GM12872 (cell line): ENCODE measurements around the gene DRD3.

Experiments used
- TF ChIP-seq, protein P1 (sequence below): IDR thresholded peaks from 3 replicates; pipeline ENCODE4 v1.5.1; 2011; ENCODE audit warnings: low read depth, mild to moderate bottlenecking, low read length, moderate library complexity; ENCODE audit not compliant: insufficient read depth

DRD3 gene

DNA sequence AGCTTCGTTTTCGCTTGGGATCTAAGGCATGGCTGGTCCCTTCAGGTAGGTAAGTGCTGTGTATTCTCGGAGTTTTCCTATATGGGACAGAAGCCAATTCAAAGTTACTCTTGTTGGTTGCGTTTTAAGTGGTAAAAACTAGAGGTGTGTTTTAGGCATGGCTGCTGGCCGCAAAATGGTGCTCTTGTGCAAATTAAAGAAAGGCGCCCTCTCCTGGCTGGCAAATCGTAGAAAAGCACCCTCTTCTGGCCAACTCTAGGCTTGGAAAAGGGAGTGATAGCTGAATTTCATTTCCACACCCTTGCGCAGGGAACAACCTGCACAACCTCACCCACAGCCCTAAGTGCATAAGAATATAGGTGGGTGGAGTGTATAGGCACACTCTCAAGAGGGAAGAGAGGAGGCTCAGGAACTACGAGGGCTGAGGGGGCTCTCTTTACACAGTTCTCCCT lies 23.5 kb downstream of the DRD3 start:
- TF ChIP-seq, protein P1, sequence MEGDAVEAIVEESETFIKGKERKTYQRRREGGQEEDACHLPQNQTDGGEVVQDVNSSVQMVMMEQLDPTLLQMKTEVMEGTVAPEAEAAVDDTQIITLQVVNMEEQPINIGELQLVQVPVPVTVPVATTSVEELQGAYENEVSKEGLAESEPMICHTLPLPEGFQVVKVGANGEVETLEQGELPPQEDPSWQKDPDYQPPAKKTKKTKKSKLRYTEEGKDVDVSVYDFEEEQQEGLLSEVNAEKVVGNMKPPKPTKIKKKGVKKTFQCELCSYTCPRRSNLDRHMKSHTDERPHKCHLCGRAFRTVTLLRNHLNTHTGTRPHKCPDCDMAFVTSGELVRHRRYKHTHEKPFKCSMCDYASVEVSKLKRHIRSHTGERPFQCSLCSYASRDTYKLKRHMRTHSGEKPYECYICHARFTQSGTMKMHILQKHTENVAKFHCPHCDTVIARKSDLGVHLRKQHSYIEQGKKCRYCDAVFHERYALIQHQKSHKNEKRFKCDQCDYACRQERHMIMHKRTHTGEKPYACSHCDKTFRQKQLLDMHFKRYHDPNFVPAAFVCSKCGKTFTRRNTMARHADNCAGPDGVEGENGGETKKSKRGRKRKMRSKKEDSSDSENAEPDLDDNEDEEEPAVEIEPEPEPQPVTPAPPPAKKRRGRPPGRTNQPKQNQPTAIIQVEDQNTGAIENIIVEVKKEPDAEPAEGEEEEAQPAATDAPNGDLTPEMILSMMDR, result peak; percentile 68

DNA sequence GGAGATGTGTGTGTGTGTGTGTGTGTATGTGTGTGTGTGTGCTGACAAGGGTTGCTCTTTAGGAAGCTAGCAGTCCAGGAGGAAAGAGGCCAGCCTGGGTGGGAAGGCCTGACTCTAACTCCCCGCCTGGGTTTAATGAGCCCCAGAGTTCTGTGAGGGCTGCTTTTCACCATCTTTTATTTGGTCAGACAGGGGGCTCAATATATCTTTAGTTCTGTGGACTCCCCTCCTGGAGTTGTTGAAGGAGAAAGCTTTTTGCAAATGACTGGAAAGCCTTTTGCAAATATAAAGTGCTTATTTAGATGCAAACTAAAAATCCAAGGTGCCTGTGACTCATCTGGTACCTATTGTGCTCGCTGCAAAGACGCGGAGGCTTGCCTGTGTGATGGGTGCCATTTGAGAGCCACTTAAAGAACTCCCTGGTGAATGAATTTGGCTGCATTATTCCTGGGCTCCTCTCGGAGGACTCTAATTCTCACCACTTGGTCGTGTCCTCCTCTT lies 24.5 kb downstream of the DRD3 start:
- TF ChIP-seq, protein P1, result no peak

DNA sequence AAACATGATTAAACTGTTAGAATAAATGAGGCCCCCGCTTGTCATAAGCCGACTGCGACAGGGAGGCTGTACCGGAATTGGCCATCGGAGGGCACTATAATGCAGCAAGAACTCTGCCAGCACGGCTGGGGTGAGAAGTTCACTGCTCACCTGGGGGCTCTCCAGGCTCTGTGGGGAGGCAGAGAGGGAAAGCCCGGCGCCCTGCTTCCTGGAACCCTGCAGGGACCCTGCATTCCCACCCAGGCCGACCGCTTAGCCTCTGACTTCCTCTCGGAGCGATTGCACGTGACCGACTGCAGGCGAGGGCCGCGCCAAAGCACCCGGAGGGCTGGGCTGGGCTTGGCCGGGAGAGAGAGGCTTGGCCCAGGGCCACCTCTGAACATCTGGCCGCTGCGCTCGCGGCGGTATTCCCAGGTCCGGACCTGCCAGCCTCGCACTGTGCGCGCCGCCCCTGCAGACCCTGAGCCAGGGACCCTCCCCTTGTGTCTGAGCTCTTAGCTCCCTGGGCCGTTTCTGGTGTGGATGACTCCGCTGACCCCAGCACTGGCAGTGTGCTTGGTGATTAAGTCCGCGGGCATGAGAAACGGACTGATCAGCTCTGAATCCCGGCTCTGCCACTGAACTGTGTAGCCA lies 26.2 kb downstream of the DRD3 start:
- TF ChIP-seq, protein P1, result peak; percentile 86

DNA sequence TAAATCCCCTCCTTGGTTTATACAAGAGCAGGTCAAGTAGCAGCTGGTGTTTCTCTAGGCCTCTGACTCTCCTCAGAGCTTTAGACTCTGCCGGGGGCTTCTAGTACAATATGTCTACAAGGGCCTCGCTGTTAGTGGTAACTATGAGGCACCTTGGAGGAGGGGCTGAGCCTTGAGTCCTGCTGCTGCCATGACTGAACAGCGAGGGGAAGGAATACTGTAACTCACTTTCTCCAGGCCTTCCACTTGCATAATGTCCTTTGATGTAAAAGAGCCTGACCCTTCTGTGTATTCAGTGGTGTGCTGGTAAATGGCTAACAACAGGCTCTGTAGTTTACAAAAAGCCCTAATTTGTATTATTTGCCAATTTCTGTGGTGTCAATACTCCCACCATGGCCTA lies 27.8 kb downstream of the DRD3 start:
- TF ChIP-seq, protein P1, result no peak

DNA sequence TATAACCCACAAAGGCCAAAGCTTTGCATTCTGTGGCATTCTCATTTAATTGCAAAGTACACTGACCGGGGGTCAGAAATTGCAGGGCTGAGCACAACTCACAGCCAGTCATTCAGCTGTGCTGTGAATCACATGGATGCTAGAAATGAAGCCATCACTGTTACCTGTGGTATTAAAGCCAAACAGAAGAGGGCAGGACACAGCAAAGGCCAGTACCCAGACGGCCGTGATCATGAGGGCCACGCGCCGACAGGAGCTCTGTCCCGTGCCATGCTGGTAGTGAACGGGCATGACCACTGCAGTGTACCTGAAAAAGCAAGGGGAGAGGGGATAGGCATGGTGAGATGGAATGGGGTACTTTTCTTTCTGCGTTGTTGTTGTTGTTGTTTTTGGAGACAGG lies 31.6 kb downstream of the DRD3 start:
- TF ChIP-seq, protein P1, result no peak

DNA sequence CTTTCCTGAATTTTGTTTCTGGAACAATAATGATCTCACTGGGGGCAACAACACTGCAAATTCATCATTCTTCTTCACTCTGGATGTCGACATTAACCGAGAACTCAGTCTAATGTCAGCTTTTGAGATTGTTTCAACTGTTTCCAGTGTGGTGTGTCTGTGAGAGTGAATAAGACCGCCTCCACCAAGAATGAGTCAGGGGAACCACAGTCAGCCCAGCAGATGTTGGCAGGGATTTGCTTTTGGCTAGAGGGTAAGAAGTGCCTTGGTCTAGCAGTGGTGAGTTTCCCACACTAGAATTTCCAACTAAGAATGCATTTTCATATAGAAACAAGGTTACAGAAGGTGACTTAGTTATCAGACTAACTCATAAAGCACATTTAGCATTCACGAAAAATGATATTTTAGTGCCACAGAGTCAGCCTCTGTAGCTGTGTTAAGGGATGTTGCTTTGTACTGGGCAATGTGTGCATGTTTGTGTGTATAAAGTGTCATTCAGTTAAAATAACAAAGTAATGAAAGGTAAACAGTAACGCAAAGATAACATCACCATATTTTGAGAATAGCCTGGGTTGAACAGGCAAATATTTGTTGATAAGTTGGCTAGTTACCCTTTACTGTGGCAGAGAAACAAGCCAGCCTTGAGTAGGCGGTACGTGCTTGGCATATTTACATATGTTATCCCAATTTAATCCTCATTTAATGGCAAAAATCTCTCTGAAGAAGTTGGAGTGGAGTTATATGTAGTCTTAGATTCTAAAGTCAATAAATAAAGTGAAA lies 33.8 kb downstream of the DRD3 start:
- TF ChIP-seq, protein P1, result no peak

DNA sequence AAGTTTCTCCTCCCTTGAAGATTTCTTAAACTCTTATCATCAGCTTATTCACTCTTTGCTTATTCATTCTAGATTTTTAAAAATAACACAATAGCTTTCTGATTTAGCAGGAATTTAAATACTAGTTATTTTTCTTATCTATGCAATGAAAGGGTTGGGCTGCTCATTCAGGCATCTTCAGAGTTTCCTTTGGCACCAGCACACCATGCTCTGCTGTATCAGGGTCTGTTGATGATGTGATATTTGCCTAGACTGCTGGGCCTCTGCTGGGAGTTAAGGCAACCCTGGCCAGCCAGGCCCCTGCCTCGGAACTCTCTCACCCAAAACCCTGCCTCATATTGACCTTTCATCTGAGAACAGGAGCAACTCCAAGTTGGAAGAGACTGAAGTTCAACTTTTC lies 35.0 kb downstream of the DRD3 start:
- TF ChIP-seq, protein P1, result no peak
